Panc1 (cell line): ENCODE results near the gene SMURF2. TPM values are rescaled to one million over a fixed set of nuclear protein-coding genes. Genes with fewer than 3 reads are reported as not detected.

Source experiments
- ATAC-seq: fragments of 200-7000 bp; cut with Tn5 transposase; 2 replicates; pipeline ENCODE4 v1.9.1; 2020; ENCODE audit warnings: mild to moderate bottlenecking, moderate library complexity
- BruUV-seq: library from RNA; stranded (reverse); fragments of 400-500 nt; replicated peaks from 2 replicates; lab custom pipeline; 2021; lab: Mats Ljungman, UMichigan
- CTCF ChIA-PET: fragments of 300-600 bp; sonication (Branson Sonifier 250); formaldehyde crosslinking; loops from one replicate; lab custom pipeline; 2022; ENCODE audit warnings: antibody characterized with exemption; lab: Charles Lee
- POLR2A ChIA-PET: fragments of 300-600 bp; sonication (Branson Sonifier 250); formaldehyde crosslinking; loops from one replicate; lab custom pipeline; 2022; ENCODE audit warnings: antibody characterized with exemption; lab: Charles Lee
- DNase-seq: peaks from one replicate; pipeline ENCODE4 v3.0.0-alpha.2; 2010; ENCODE audit warnings: low read depth, low spot score
- H3K27ac ChIP-seq: 2 replicates; pipeline ENCODE4 v1.5.1; 2011; ENCODE audit warnings: mild to moderate bottlenecking, low read length, inconsistent platforms
- H3K27me3 ChIP-seq: fragments of 200-500 bp; sonication (Bioruptor generic); 2 replicates; pipeline ENCODE4 v1.6.0; 2014; ENCODE audit warnings: low read length, inconsistent platforms; ENCODE audit not compliant: control insufficient read depth, insufficient read depth
- H3K36me3 ChIP-seq: fragments of 200-500 bp; sonication (Bioruptor generic); 2 replicates; pipeline ENCODE4 v1.5.1; 2014; ENCODE audit warnings: inconsistent platforms, mild to moderate bottlenecking, low read length, moderate library complexity; ENCODE audit not compliant: control insufficient read depth, insufficient read depth
- H3K4me1 ChIP-seq: 2 replicates; pipeline ENCODE4 v1.5.1; 2011; ENCODE audit warnings: inconsistent platforms, mild to moderate bottlenecking, low read length, moderate library complexity; ENCODE audit not compliant: control insufficient read depth, insufficient read depth
- H3K4me3 ChIP-seq, 2 experiments: 2 replicates each; pipeline ENCODE4 v1.5.1; 2011 to 2012; ENCODE audit warnings: low read depth in 2 of 2, low read length in 2 of 2, mild to moderate bottlenecking in 2 of 2, inconsistent platforms in 1 of 2, moderate library complexity in 1 of 2
- H3K9me3 ChIP-seq: fragments of 200-500 bp; sonication (Bioruptor generic); 2 replicates; pipeline ENCODE4 v1.5.1; 2014; ENCODE audit warnings: low read depth, mild to moderate bottlenecking, inconsistent platforms, low read length, moderate library complexity; ENCODE audit not compliant: control insufficient read depth, insufficient read depth
- CTCF ChIP-seq: fragments of 450-650 bp; IDR thresholded peaks from 2 replicates; pipeline ENCODE4 v1.5.1; 2017; ENCODE audit warnings: mild to moderate bottlenecking
- POLR2AphosphoS5 ChIP-seq: IDR thresholded peaks from 2 replicates; pipeline ENCODE4 v1.6.1; 2012; ENCODE audit warnings: mild to moderate bottlenecking, low read depth, low read length, moderate library complexity
- REST ChIP-seq, 2 experiments: IDR thresholded peaks; 2 replicates each; pipeline ENCODE4 v1.6.1; 2011 to 2012; ENCODE audit warnings: low read depth in 2 of 2, control low read depth in 1 of 2, low read length in 1 of 2, mild to moderate bottlenecking in 1 of 2, moderate library complexity in 1 of 2; ENCODE audit not compliant: insufficient read depth in 1 of 2
- SIN3A ChIP-seq: IDR thresholded peaks from 2 replicates; pipeline ENCODE4 v1.6.1; 2012; ENCODE audit warnings: low read depth, mild to moderate bottlenecking, low read length, moderate library complexity, borderline replicate concordance; ENCODE audit not compliant: insufficient read depth
- TCF7L2 ChIP-seq: IDR thresholded peaks from 2 replicates; pipeline ENCODE4 v1.6.1; 2011; ENCODE audit warnings: mild to moderate bottlenecking, low read depth, low read length, inconsistent platforms
- in situ Hi-C: cut with HindIII; loops from 2 replicates; pipeline ENCODE4 v1.10.0; 2016; ENCODE audit warnings: low sequenced_read_pairs, low pct_unique_long_range_greater_than_20kb
- intact Hi-C: fragments of 100-400 bp; cut with micrococcal nuclease; formaldehyde crosslinking; loops from one replicate; pipeline ENCODE4 v1.10.0; 2022; ENCODE audit not compliant: unreplicated experiment
- total RNA-seq: library from RNA; stranded (reverse); gene quantifications from one replicate; pipeline ENCODE4 v1.2.1, GENCODE V29; 2021; ENCODE audit not compliant: unreplicated experiment

The SMURF2 gene
- total RNA-seq, 1 experiment from 2014 or later = 21.3 TPM

GRCh38 chr17:64519601-64520000, 142.5 kb downstream of the SMURF2 start:
- Histone ChIP-seq H3K4me1 (no peaks in the 10 kb centered on the region), H3K36me3 (peaks cover 23% of the 10 kb centered on the region), H3K4me3 (no peak overlapping the region), H3K27me3 (no peaks in the 10 kb centered on the region), H3K27ac (no peak overlapping the region), H3K9me3 (no peaks in the 10 kb centered on the region)
- POLR2A ChIA-PET = interaction anchor here (0.6 kb wide), 1 partner anchor 23 kb away, joined by 4 read pairs; the partner anchor contains the start of gene POLG2
- in situ Hi-C loops (no loop called here), intact Hi-C loops (no loop called here)
- no TSS peak for BruUV-seq
- no peak for TF ChIP-seq SIN3A
- no peak for TF ChIP-seq TCF7L2
- TF ChIP-seq REST (IDR thresholded peaks at IDR 0.05; ENCODE audit: insufficient read depth in 1 of 2, low read depth in 2 of 2, low read length in 1 of 2) = no peak
- no peak for TF ChIP-seq CTCF
- no peak for TF ChIP-seq POLR2AphosphoS5
- no peak for DNase-seq
- no peak for ATAC-seq
- CTCF ChIA-PET = no interaction called here

- Histone ChIP-seq H3K4me3 (no peak overlapping the region), H3K27me3 (no peaks in the 10 kb centered on the region), H3K36me3 (peaks cover 27% of the 10 kb centered on the region), H3K9me3 (no peaks in the 10 kb centered on the region), H3K27ac (no peak overlapping the region), H3K4me1 (no peaks in the 10 kb centered on the region)
- intact Hi-C loops = no loop called here
- POLR2A ChIA-PET = no interaction called here
- BruUV-seq = no TSS peak
- CTCF ChIA-PET = no interaction called here
- ATAC-seq (no peak), DNase-seq (no peak)
- TF ChIP-seq TCF7L2 (no peak), SIN3A (no peak), POLR2AphosphoS5 (no peak), CTCF (no peak), REST (IDR thresholded peaks at IDR 0.05; ENCODE audit: insufficient read depth in 1 of 2, low read depth in 2 of 2, low read length in 1 of 2) (no peak)
- in situ Hi-C loops = no loop called here
Measured at GRCh38 chr17:64515829-64516228, 146.3 kb downstream of the SMURF2 start.
